Gastroesophageal sphincter (tissue), 4 donors: ENCODE measurements around the gene IQCN. TPM values are rescaled to one million over a fixed set of nuclear protein-coding genes. Genes with fewer than 3 reads are reported as not detected.

Source experiments
- ATAC-seq: fragments of 150-250 bp; one replicate; pipeline ENCODE4 v1.9.1; 2016; ENCODE audit warnings: mild to moderate bottlenecking, moderate library complexity
- H3K27ac ChIP-seq, 4 donors: fragments of 200-600 bp; sonication (generic) in 3 of 4; 1 replicate in 3 of 4; 2 replicates in 1 of 4; pipeline ENCODE4 v1.5.1; 2016 to 2019
- H3K27me3 ChIP-seq: fragments of 200-600 bp; sonication (generic); one replicate; pipeline ENCODE4 v1.5.1; 2019
- H3K36me3 ChIP-seq, 2 donors: fragments of 200-600 bp; sonication (generic); one replicate each; pipeline ENCODE4 v1.5.1; 2019; ENCODE audit warnings: control low read depth in 1 of 2
- H3K4me1 ChIP-seq, 3 donors: fragments of 200-600 bp; sonication (generic); 1 replicate in 2 of 3; 2 replicates in 1 of 3; pipeline ENCODE4 v1.5.1; 2016 to 2019; ENCODE audit warnings: control low read depth in 2 of 3
- H3K4me3 ChIP-seq, 2 donors: fragments of 200-600 bp; sonication (generic); one replicate each; pipeline ENCODE4 v1.5.1; 2019; ENCODE audit warnings: mild to moderate bottlenecking in 1 of 2, moderate library complexity in 1 of 2
- H3K9me3 ChIP-seq, 3 donors: fragments of 200-600 bp; sonication (generic); one replicate each; pipeline ENCODE4 v1.5.1; 2017 to 2019; ENCODE audit warnings: control low read depth in 2 of 3
- CTCF ChIP-seq, 4 experiments: fragments of 200-600 bp in 2 of 4; fragments of 450-650 bp in 2 of 4; sonication (generic) in 1 of 4; IDR thresholded peaks; one replicate each; pipeline ENCODE4 v1.5.1; 2017 to 2019; ENCODE audit warnings: antibody characterized with exemption in 4 of 4, mild to moderate bottlenecking in 2 of 4, moderate library complexity in 2 of 4
- EP300 ChIP-seq: sonication (generic); formaldehyde crosslinking; IDR thresholded peaks from one replicate; pipeline ENCODE4 v1.6.1; 2017; ENCODE audit warnings: antibody characterized with exemption, mild to moderate bottlenecking
- POLR2A ChIP-seq, 2 donors: fragments of 450-650 bp; IDR thresholded peaks; one replicate each; pipeline ENCODE4 v1.6.1; 2017; ENCODE audit warnings: antibody characterized with exemption in 2 of 2, mild to moderate bottlenecking in 2 of 2, moderate library complexity in 1 of 2
- POLR2AphosphoS5 ChIP-seq: sonication (generic); formaldehyde crosslinking; IDR thresholded peaks from one replicate; pipeline ENCODE4 v1.6.1; 2017; ENCODE audit warnings: antibody characterized with exemption
- WGBS, 2 donors: methylation state at CpG; one replicate each; pipeline ENCODE4 v1.1.5; 2018; ENCODE audit warnings: low coverage in 1 of 2; 5-methylcytosine and 5-hydroxymethylcytosine counted together
- total RNA-seq, 4 donors: library from RNA; depleted of rRNA; stranded (reverse); fragments of >200 nt; gene quantifications; one replicate each; pipeline ENCODE4 v1.1.0, GENCODE V29; 2016

IQCN gene
- total RNA-seq, 4 donors from 2014 or later = 0.27 to 4.4 (median 1.3) TPM

- 57 to 70% methylated on average over 3 to 4 of the region's 7 CpGs for WGBS, 2 donors
- Histone ChIP-seq H3K9me3 (no peaks in the 10 kb centered on the region), H3K27me3 (no peaks in the 10 kb centered on the region), H3K36me3 (peaks cover 0 to 9% of the 10 kb centered on the region in 2 donors), H3K4me1 (peaks cover 0 to 69% (median 18%) of the 10 kb centered on the region in 3 donors), H3K4me3 (no peak overlapping the region), H3K27ac (peak overlapping the region in 2 of 4 donors; percentile 26 to 68)
- no peak for ATAC-seq
- TF ChIP-seq EP300 (no peak), CTCF (IDR thresholded peaks at IDR 0.05) (no peak), POLR2A (IDR thresholded peaks at IDR 0.05) (no peak)
Measured at GRCh38 chr19:18319591-18320135, 45.4 kb upstream of the IQCN start.

- Histone ChIP-seq H3K27me3 (no peaks in the 10 kb centered on the region), H3K36me3 (peaks cover 0 to 18% of the 10 kb centered on the region in 2 donors), H3K9me3 (no peaks in the 10 kb centered on the region), H3K4me1 (peaks cover 0 to 56% (median 18%) of the 10 kb centered on the region in 3 donors), H3K4me3 (no peak overlapping the region), H3K27ac (peak overlapping the region in 3 of 4 donors; percentile 63 to 68 (median 67))
- TF ChIP-seq CTCF (IDR thresholded peaks at IDR 0.05) = no peak
- TF ChIP-seq POLR2AphosphoS5 = no peak
- no peak for TF ChIP-seq EP300
- no peak for TF ChIP-seq POLR2A (IDR thresholded peaks at IDR 0.05)
- no peak for ATAC-seq
- WGBS, 2 donors = 89% methylated on average over 3 of the region's 18 CpGs; no CpG with 5 or more reads in 1 of the 2 donors
Measured at GRCh38 chr19:18317961-18318800, 43.9 kb upstream of the IQCN start.

GRCh38 chr19:18313398-18313797, 39.1 kb upstream of the IQCN start:
- TF ChIP-seq EP300 (no peak), POLR2AphosphoS5 (no peak), POLR2A (IDR thresholded peaks at IDR 0.05) (no peak), CTCF (IDR thresholded peaks at IDR 0.05) (no peak)
- 75 to 93% methylated on average over 2 to 3 of the region's 3 CpGs for WGBS, 2 donors
- Histone ChIP-seq H3K27ac (no peak overlapping the region), H3K4me3 (no peak overlapping the region), H3K4me1 (peaks cover 0 to 17% (median 1%) of the 10 kb centered on the region in 3 donors), H3K27me3 (no peaks in the 10 kb centered on the region), H3K9me3 (no peaks in the 10 kb centered on the region), H3K36me3 (peaks cover 0 to 65% of the 10 kb centered on the region in 2 donors)
- ATAC-seq = no peak

GRCh38 chr19:18312092-18312534, 37.9 kb upstream of the IQCN start:
- Histone ChIP-seq H3K9me3 (no peaks in the 10 kb centered on the region), H3K27me3 (no peaks in the 10 kb centered on the region), H3K4me1 (peaks cover 0 to 17% (median 14%) of the 10 kb centered on the region in 3 donors), H3K27ac (no peak overlapping the region), H3K4me3 (no peak overlapping the region), H3K36me3 (peaks cover 0 to 77% of the 10 kb centered on the region in 2 donors)
- 60 to 68% methylated on average over 2 to 3 of the region's 11 CpGs for WGBS, 2 donors
- TF ChIP-seq EP300 = no peak
- TF ChIP-seq POLR2A (IDR thresholded peaks at IDR 0.05) = no peak
- no peak for TF ChIP-seq CTCF (IDR thresholded peaks at IDR 0.05)
- no peak for TF ChIP-seq POLR2AphosphoS5
- ATAC-seq = no peak
